HFF-Myc (cell line): Measurements from ENCODE around the gene CPNE5.

Source experiments
- DNase-seq: peaks from one replicate; pipeline ENCODE4 v3.0.0-alpha.2; 2011; ENCODE audit warnings: low read depth; ENCODE audit errors: extremely low read depth
- H3K4me3 ChIP-seq: replicated peaks from 2 replicates; pipeline ENCODE4 v1.5.1; 2011; ENCODE audit warnings: low read depth, mild to moderate bottlenecking, control low read depth, low read length
- CTCF ChIP-seq: IDR thresholded peaks from 2 replicates; pipeline ENCODE4 v1.5.1; 2012; ENCODE audit warnings: mild to moderate bottlenecking, low read depth, low read length, control low read depth; ENCODE audit errors: missing control alignments

The CPNE5 gene

GRCh38 chr6:36807143-36807542 lies 32.1 kb downstream of the CPNE5 start:
- TF ChIP-seq CTCF, result no peak
- no peak for DNase-seq
- H3K4me3 ChIP-seq, result no peak overlapping the region

- TF ChIP-seq CTCF, result no peak
- DNase-seq, result no peak
- H3K4me3 ChIP-seq, result no peak overlapping the region
Observed at GRCh38 chr6:36805917-36806316, 33.3 kb downstream of the CPNE5 start.

- no peak overlapping the region for H3K4me3 ChIP-seq
- no peak for DNase-seq
- no peak for TF ChIP-seq CTCF
Observed at GRCh38 chr6:36805096-36805797, 34.0 kb downstream of the CPNE5 start.

GRCh38 chr6:36804563-36804962 lies 34.7 kb downstream of the CPNE5 start:
- no peak overlapping the region for H3K4me3 ChIP-seq
- DNase-seq, result no peak
- no peak for TF ChIP-seq CTCF

- no peak for DNase-seq
- no peak for TF ChIP-seq CTCF
- no peak overlapping the region for H3K4me3 ChIP-seq
Observed at GRCh38 chr6:36803908-36804307, 35.3 kb downstream of the CPNE5 start.

- H3K4me3 ChIP-seq, result no peak overlapping the region
- TF ChIP-seq CTCF, result no peak
- DNase-seq, result no peak
Observed at GRCh38 chr6:36803482-36803881, 35.8 kb downstream of the CPNE5 start.
